OCI-LY1 (cell line): ENCODE measurements around the gene SSPN.

Experiments used
- H2AFZ ChIP-seq: fragments of 200-600 bp; sonication (generic), shearing (Covaris generic); 2 replicates; pipeline ENCODE4 v1.6.0; 2014; ENCODE audit warnings: antibody characterized with exemption, mild to moderate bottlenecking, low read length
- H3F3A ChIP-seq: fragments of 200-600 bp; sonication (generic), shearing (Covaris generic); 2 replicates; pipeline ENCODE4 v1.6.0; 2014; ENCODE audit warnings: mild to moderate bottlenecking, antibody characterized with exemption, low read length, moderate library complexity; ENCODE audit not compliant: insufficient read depth
- H3K27ac ChIP-seq: fragments of 200-600 bp; sonication (generic); 2 replicates; pipeline ENCODE4 v1.5.1; 2014; ENCODE audit warnings: low read length, mixed run types, mild to moderate bottlenecking, low read depth; ENCODE audit not compliant: poor library complexity, severe bottlenecking
- H3K27me3 ChIP-seq: fragments of 200-600 bp; sonication (generic); 2 replicates; pipeline ENCODE4 v1.6.0; 2014; ENCODE audit warnings: antibody characterized with exemption, mild to moderate bottlenecking, low read length, moderate library complexity; ENCODE audit not compliant: insufficient read depth
- H3K36me3 ChIP-seq: fragments of 200-600 bp; sonication (generic); 2 replicates; pipeline ENCODE4 v1.6.1; 2014; ENCODE audit warnings: mild to moderate bottlenecking, antibody characterized with exemption, low read length, moderate library complexity, mixed read lengths; ENCODE audit not compliant: insufficient read depth
- H3K4me1 ChIP-seq: fragments of 200-600 bp; sonication (generic); 2 replicates; pipeline ENCODE4 v1.5.1; 2014; ENCODE audit warnings: mild to moderate bottlenecking, low read length, moderate library complexity; ENCODE audit not compliant: insufficient read depth, severe bottlenecking
- H3K4me2 ChIP-seq: fragments of 200-600 bp; sonication (generic), shearing (Covaris generic); 2 replicates; pipeline ENCODE4 v1.6.1; 2014; ENCODE audit warnings: low read length
- H3K4me3 ChIP-seq: fragments of 200-600 bp; sonication (generic); 2 replicates; pipeline ENCODE4 v1.5.1; 2014; ENCODE audit warnings: low read length, low read depth, mild to moderate bottlenecking, mixed read lengths; ENCODE audit not compliant: poor library complexity, severe bottlenecking
- H3K79me2 ChIP-seq: fragments of 200-600 bp; shearing (Covaris generic); 2 replicates; pipeline ENCODE4 v1.6.1; 2016; ENCODE audit warnings: mixed run types, low read length, mixed read lengths; ENCODE audit not compliant: insufficient read depth
- H3K9ac ChIP-seq: fragments of 200-600 bp; sonication (generic), shearing (Covaris generic); 2 replicates; pipeline ENCODE4 v1.6.1; 2014; ENCODE audit warnings: mild to moderate bottlenecking, low read length, mixed read lengths
- H3K9me2 ChIP-seq: fragments of 200-600 bp; sonication (generic), shearing (Covaris generic); 2 replicates; pipeline ENCODE4 v1.6.1; 2014; ENCODE audit warnings: low read depth, mild to moderate bottlenecking, low read length, mixed read lengths
- H3K9me3 ChIP-seq: fragments of 200-600 bp; shearing (Covaris generic); 2 replicates; pipeline ENCODE4 v1.6.1; 2014; ENCODE audit warnings: low read length, mixed read lengths
- H4K20me1 ChIP-seq: fragments of 200-600 bp; sonication (generic), shearing (Covaris generic); 2 replicates; pipeline ENCODE4 v1.6.0; 2016; ENCODE audit warnings: mild to moderate bottlenecking, low read length; ENCODE audit not compliant: insufficient read depth
- CTCF ChIP-seq: fragments of 200-600 bp; sonication (generic), shearing (Covaris generic); IDR thresholded peaks from 2 replicates; pipeline ENCODE4 v1.5.1; 2017; ENCODE audit warnings: mild to moderate bottlenecking, antibody characterized with exemption, low read length, moderate library complexity, mixed read lengths
- EZH2 ChIP-seq: fragments of 200-600 bp; sonication (generic), shearing (Covaris generic); IDR thresholded peaks from 2 replicates; pipeline ENCODE4 v1.8.0; 2017; ENCODE audit warnings: borderline replicate concordance, mixed run types, mild to moderate bottlenecking, antibody characterized with exemption, low read length, moderate library complexity, mixed read lengths

Gene SSPN

GRCh38 chr12:26271024-26271423 is 75.7 kb downstream of the SSPN start:
- no peaks in the 10 kb centered on the region for H3K27me3 ChIP-seq
- H3K9me3 ChIP-seq: no peaks in the 10 kb centered on the region
- no peak overlapping the region for H3K27ac ChIP-seq
- no peak overlapping the region for H2AFZ ChIP-seq
- no peak overlapping the region for H3K4me3 ChIP-seq
- H4K20me1 ChIP-seq: no peaks in the 10 kb centered on the region
- no peaks in the 10 kb centered on the region for H3F3A ChIP-seq
- H3K9me2 ChIP-seq: no peaks in the 10 kb centered on the region
- H3K4me2 ChIP-seq: no peak overlapping the region
- TF ChIP-seq EZH2 (no peak), CTCF (no peak)
- no peak overlapping the region for H3K9ac ChIP-seq
- no peaks in the 10 kb centered on the region for H3K4me1 ChIP-seq
- H3K36me3 ChIP-seq: no peaks in the 10 kb centered on the region
- H3K79me2 ChIP-seq: no peaks in the 10 kb centered on the region

GRCh38 chr12:26271889-26272492 is 76.6 kb downstream of the SSPN start:
- no peak overlapping the region for H2AFZ ChIP-seq
- H3K4me3 ChIP-seq: no peak overlapping the region
- H3K27me3 ChIP-seq: no peaks in the 10 kb centered on the region
- no peaks in the 10 kb centered on the region for H3K9me2 ChIP-seq
- H3K79me2 ChIP-seq: no peaks in the 10 kb centered on the region
- H3K9ac ChIP-seq: no peak overlapping the region
- H3K4me1 ChIP-seq: no peaks in the 10 kb centered on the region
- H3K9me3 ChIP-seq: no peaks in the 10 kb centered on the region
- H3F3A ChIP-seq: no peaks in the 10 kb centered on the region
- no peak for TF ChIP-seq CTCF
- no peak for TF ChIP-seq EZH2
- no peaks in the 10 kb centered on the region for H4K20me1 ChIP-seq
- H3K4me2 ChIP-seq: no peak overlapping the region
- no peaks in the 10 kb centered on the region for H3K36me3 ChIP-seq
- H3K27ac ChIP-seq: no peak overlapping the region

GRCh38 chr12:26272851-26273250 is 77.5 kb downstream of the SSPN start:
- Histone ChIP-seq H2AFZ (no peak overlapping the region), H3K27ac (no peak overlapping the region), H3K4me3 (no peak overlapping the region), H4K20me1 (no peaks in the 10 kb centered on the region), H3K27me3 (no peaks in the 10 kb centered on the region), H3K36me3 (no peaks in the 10 kb centered on the region), H3K9ac (no peak overlapping the region), H3K9me3 (no peaks in the 10 kb centered on the region), H3K4me1 (no peaks in the 10 kb centered on the region), H3F3A (no peaks in the 10 kb centered on the region), H3K79me2 (no peaks in the 10 kb centered on the region), H3K4me2 (no peak overlapping the region), H3K9me2 (no peaks in the 10 kb centered on the region)
- TF ChIP-seq CTCF (no peak), EZH2 (no peak)
